Stimulated activated CD8-positive, alpha-beta memory T cell treated with anti-CD3 and anti-CD28 coated beads, Interleukin-7, amount 100 ng/mL, for 24 hours (primary cell): ENCODE measurements around the gene MAML2.

Source experiments
- DNase-seq: peaks from one replicate; pipeline ENCODE4 v3.0.0-alpha.2; 2020; ENCODE audit warnings: low read depth

The MAML2 gene

DNA sequence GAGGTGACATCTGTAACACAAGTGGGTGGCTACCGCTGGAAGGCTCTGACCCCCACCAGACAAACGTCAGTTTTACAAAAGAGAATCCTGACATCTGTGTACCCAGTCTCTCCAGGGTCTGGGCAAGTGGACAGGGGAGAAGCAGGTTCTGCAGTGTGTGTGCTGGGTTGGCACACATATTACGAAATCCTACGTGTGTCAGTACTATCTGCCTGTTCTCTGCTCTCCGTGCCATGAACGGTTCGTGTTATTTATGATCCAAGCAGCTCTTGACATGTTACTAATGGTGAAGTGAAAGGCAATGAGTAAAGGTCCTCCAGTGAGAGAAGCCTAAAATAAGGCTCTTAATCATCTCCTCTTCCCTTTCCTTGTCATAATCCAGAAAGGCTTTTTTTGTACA, 217.6 kb downstream of the MAML2 start:
- no peak for DNase-seq

GRCh38 chr11:96124155-96124554, 218.8 kb downstream of the MAML2 start:
- no peak for DNase-seq

GRCh38 chr11:96123301-96123700, 219.7 kb downstream of the MAML2 start:
- no peak for DNase-seq

DNA sequence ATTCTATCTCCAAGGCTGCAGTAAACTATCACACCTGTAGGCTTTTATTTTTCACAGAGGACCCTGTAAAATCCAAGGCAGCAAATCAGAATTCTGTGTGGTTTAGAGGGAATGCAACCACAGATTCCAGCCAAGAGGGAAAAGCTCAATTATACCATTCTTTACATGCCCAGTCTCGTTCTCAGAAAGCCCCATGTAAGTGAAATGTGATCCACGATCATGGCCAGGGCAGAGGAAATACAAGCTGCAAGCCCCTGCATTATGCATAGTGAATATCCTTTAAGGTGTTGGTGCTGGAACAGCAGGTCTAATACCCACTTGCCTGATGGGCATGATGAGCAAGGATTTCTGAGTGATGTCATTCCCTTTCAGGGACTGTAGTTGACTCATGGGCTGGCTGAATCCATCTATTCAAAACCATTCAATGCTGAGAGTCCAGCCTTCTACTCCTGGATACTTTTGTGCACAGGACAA, 220.4 kb downstream of the MAML2 start:
- no peak for DNase-seq

GRCh38 chr11:96119211-96119610, 223.8 kb downstream of the MAML2 start:
- DNase-seq = no peak

DNA sequence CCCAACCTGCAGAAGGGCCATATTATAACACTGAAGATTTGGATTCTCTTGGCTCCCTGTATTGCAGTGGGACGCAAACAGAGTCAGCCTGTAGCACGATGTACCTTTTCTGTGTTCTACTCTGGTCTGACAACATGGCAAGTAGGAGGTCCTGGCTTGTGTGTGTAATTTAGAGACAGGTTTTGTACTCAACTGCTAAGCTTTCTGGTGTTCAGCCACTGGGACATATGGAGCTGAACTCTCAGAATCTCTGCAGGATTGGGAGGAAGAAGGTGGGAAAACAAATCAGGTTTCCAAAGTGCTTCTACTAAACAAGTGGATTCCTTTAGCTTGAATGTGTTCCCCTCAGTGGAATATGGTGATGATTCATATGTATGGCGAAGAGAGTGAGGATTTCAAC, 226.6 kb downstream of the MAML2 start:
- DNase-seq = no peak

DNA sequence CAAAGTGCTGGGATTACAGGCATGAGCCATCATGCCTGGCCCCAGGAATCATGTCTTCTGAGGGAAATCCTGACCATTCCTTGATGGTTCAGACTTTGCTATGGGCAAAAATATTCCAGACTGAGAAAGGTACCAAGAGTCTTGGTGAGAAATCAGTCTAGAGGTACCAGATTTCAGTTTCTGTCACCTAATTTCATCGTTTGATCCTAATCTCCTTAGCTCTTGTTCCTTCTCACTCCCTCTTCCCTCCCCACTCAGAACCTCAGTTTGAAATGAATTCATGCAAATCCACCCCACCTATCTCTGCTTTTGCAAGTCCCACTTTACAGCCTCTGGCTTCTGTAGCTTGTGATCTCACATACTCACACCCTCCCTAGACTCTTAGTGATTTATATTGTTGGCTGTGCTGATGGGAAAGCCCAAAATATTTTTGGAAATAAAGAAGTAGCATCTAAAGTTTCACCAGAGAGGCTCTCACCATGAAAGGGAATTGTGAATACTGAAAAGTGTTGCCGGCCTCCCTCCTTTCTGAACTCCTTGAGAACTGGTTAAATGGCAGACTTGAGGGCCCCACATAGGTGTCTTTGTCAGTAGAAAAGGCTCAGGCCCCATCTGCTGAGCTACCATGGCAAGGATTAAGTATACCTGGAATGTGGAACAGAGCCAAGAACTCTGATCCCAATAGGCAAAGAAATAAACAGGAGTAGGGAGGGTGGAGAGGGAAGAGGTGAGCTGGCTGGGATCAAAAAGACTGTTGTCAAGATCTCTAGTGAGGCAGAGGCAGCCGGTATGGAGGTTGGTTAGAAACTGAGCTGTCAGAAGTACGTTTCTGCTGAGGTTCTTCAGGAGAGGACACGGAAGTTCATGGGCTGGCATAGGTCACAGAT, 228.6 kb downstream of the MAML2 start:
- no peak for DNase-seq

DNA sequence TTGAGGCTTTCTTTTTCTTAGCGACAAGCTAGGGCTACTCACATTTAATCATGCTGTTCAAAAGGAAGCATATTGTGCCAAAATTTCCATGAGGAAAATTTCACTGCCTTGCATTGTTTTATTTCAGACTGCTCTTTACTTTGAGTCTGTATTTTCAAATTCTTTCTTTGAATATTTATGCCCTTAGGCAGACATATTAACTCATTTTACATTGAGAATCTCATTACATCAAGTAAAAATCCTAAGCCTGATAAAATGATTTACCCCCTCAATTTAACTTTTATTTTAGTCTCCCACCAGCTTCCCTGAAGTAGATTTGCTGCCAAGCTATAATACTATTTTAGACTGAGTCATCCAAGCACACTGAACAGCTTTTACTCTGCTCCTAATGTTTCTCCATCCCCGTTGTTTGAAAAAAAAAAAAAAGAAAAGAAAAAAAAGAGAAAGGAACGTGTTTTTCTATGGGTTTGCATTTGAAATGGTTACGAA, 229.8 kb downstream of the MAML2 start:
- no peak for DNase-seq

GRCh38 chr11:96112192-96113128, 230.5 kb downstream of the MAML2 start:
- no peak for DNase-seq

DNA sequence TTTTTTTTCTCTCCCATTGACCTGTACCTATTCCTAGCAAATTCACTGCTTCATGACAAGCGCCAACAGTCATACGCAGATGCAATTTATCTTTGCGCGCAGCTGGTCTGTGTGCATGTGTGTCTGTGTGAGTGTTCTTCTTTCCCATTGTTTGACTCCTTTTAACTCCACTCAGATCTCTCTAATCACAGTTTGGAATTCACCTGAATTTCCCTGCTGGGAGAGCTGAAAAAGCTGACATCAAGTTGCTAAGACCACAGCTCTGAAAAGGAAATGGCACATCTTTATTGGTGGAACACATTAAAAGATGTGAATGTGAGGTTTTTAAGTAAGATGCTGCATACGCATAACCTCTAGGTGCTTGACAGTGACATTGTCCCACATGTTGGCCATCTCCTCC, 231.7 kb downstream of the MAML2 start:
- no peak for DNase-seq

GRCh38 chr11:96110302-96110701, 232.7 kb downstream of the MAML2 start:
- no peak for DNase-seq

DNA sequence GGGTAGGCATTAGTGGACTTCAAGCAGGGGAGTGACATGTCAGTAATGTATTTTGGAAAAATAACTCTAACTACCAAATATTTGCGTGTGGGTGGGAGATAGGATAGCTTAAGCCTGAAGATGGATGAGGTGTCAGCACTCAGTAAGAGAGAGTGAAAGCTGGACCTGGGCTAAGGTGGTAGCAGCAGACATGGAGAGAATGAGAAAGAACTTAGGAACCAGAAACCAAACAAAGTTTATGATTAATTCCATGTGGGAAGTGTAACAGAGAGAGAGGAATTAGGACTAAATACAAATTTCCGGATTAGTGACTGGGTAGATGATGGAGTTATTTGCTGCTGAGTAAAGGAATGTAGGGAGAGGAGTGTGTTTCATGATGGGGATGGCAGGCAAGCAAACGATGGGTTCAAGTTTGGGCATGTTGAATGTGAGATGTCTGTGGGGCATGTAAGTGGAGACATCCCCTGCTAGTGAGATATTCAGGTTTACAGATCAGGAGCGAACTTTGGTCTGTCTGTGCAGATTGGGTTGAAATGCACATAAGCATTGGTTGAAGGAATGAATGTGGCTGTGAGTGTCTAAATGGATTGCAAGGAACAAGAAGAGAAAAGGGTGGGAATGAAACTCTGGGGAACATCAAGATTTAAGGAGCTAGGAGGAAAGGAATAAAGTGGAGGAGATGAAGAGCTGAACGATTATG, 233.5 kb downstream of the MAML2 start:
- DNase-seq = no peak

DNA sequence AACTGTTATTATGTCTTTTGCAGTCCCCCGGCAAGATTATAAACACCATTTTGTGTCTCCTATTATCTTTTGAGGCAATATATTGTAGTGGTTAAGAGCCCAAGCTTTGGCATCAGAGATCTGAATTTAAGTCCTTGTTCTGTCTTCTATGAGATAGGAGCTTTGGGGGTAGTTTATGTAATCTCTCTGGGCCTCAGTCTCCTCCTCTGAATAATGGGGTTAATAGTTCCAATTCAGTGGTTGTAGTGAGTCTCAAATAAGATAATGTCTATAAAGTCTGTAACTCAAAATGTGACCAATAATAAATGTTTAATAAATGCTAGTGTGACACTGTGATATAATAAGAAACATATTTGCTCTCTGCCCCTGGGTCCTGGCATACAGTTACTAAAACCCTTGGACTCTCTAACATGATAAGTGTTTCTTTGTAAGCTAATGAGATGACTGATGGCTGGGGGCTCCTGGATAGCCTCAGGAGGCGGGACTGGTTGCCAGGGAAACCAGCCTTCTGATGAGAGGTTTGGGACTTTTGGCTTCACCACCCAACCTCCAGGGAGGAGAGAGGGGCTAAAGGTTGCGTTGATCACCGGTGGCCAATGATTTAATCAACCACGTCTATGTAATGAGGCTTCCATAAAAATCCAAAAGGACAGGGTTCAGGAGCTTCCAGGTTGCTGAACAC, 235.7 kb downstream of the MAML2 start:
- no peak for DNase-seq

DNA sequence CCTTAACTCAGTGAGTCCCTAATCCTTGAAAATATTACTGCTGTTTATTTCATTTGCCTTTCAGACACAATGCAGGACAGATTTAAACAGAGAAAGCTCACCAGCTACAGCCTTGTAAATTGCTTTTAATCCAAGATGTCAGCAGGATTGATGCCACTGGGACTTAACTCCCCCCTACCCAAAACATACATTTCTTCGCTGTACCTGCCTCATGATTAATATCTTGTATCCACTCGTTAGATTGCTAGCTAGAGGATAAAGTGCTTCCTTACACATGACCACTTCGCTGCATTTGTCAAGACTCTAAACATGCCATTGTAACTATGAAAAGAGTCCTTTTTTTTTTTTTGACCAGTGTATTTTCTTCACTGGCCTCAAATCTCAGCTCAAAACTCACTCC, 236.3 kb downstream of the MAML2 start:
- DNase-seq = no peak

DNA sequence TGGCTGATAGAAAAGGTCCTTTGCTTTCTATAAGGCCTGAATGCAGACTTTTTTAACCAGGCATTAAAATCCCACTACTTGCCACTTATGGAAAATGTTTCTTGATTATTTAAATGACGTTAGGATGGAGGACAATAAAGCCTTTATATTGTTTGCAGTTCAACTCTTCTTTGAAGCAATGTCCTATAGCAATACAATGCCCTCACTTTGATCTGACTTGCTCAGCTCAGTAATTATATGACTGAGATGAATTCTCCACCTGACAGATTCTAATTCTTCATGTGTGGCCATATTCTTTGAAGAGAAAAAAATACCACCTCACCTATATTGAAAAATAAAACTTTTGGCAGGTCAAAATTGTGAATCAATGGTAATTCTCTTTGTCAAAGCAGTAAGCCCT, 237.1 kb downstream of the MAML2 start:
- DNase-seq = no peak

GRCh38 chr11:96105197-96105895, 237.6 kb downstream of the MAML2 start:
- no peak for DNase-seq

GRCh38 chr11:96104496-96104895, 238.5 kb downstream of the MAML2 start:
- DNase-seq = no peak

- no peak for DNase-seq
Measured at GRCh38 chr11:96103721-96104120, 239.3 kb downstream of the MAML2 start.

DNA sequence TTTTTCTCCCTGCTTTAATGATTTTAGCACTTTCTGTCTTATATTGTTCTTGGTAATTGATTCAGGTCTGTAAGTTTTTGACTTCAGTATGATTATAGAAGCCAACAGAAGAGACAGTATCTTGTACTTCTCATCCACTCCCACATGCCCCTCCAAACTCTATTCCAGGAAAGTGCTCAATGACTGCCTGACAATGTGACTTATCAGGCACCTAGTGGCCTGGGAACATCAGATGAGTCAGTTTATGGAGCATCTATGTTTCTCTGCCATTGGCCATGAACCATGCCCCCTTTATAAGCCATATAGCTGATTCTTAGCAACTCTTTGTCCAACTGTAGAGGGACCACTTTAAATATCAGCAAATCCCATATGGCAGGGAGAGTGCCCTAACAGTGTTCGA, 239.9 kb downstream of the MAML2 start:
- no peak for DNase-seq

GRCh38 chr11:96102664-96103078, 240.3 kb downstream of the MAML2 start:
- DNase-seq = no peak

GRCh38 chr11:96101146-96101545, 241.8 kb downstream of the MAML2 start:
- no peak for DNase-seq
